GM18502 (cell line): ENCODE data around the gene UGT2A3.
A peak's percentile ranks its signal among the peaks of the same experiment; 100 is the strongest.
"Not testable (repeated sequence)": the region's sequence is repeated elsewhere in the genome, so short reads cannot be mapped to it uniquely, and the experiment has no call there.

ENCODE experiments used
- ATAC-seq: cut with Tn5 transposase; IDR thresholded peaks from one replicate; pipeline ENCODE4 v1.9.1; 2021; ENCODE audit warnings: mild to moderate bottlenecking; ENCODE audit not compliant: unreplicated experiment, poor library complexity

UGT2A3 gene

GRCh38 chr4:68951078-68951805 lies at the start of gene UGT2A3:
Gene UGT2A3, minus strand, starts transcription at chr4:68951804. Its CDS starts 44 bp downstream, at chr4:68951760.
- ATAC-seq: no peak

GRCh38 chr4:68997040-68997439 lies 45.4 kb upstream of the UGT2A3 start:
- no peak for ATAC-seq

GRCh38 chr4:68995292-68995691 lies 43.7 kb upstream of the UGT2A3 start:
- peak; percentile 58 for ATAC-seq

GRCh38 chr4:68987007-68987406 lies 35.4 kb upstream of the UGT2A3 start:
- no peak for ATAC-seq

GRCh38 chr4:68985442-68985841 lies 33.8 kb upstream of the UGT2A3 start:
- no peak for ATAC-seq

- no peak for ATAC-seq
Observed at GRCh38 chr4:68984947-68985346, 33.3 kb upstream of the UGT2A3 start.

- no peak for ATAC-seq
Observed at GRCh38 chr4:68963374-68963773, 11.8 kb upstream of the UGT2A3 start.

GRCh38 chr4:68962868-68963267 lies 11.3 kb upstream of the UGT2A3 start:
- no peak for ATAC-seq

GRCh38 chr4:68960294-68961163 lies 8.9 kb upstream of the UGT2A3 start:
- ATAC-seq: no peak

- ATAC-seq: not testable (repeated sequence)
Observed at GRCh38 chr4:68959085-68959484, 7.5 kb upstream of the UGT2A3 start.

- no peak for ATAC-seq
Observed at GRCh38 chr4:68954126-68954525, 2.5 kb upstream of the UGT2A3 start.

- no peak for ATAC-seq
Observed at GRCh38 chr4:68953056-68953596, 1.5 kb upstream of the UGT2A3 start.

GRCh38 chr4:68951806-68952585 lies 392 bp upstream of the UGT2A3 start:
- ATAC-seq: no peak

GRCh38 chr4:68950033-68950432 lies 1.6 kb downstream of the UGT2A3 start:
- no peak for ATAC-seq

- ATAC-seq: no peak
Observed at GRCh38 chr4:68948985-68949384, 2.6 kb downstream of the UGT2A3 start.

- no peak for ATAC-seq
Observed at GRCh38 chr4:68948044-68948743, 3.4 kb downstream of the UGT2A3 start.

- no peak for ATAC-seq
Observed at GRCh38 chr4:68929076-68929737, 22.4 kb downstream of the UGT2A3 start.

GRCh38 chr4:68927165-68927564 lies 24.4 kb downstream of the UGT2A3 start:
- ATAC-seq: no peak

GRCh38 chr4:68922202-68922601 lies 29.4 kb downstream of the UGT2A3 start:
- not testable (repeated sequence) for ATAC-seq
